Measurements from ENCODE around the gene VMP1. TPM values are rescaled to one million over a fixed set of nuclear protein-coding genes. Genes with fewer than 3 reads are reported as not detected.

The VMP1 gene
- total and polyA plus RNA-seq, 2 of the 13 experiments (the other 11 are each of a cell fraction or from before 2014, with no cell fraction given), result 186 to 271 TPM

GRCh38 chr17:59707149-59707970, at the start of gene VMP1, which contains the start of gene PTRH2 (continued):
- TF ChIP-seq, protein P1, sequence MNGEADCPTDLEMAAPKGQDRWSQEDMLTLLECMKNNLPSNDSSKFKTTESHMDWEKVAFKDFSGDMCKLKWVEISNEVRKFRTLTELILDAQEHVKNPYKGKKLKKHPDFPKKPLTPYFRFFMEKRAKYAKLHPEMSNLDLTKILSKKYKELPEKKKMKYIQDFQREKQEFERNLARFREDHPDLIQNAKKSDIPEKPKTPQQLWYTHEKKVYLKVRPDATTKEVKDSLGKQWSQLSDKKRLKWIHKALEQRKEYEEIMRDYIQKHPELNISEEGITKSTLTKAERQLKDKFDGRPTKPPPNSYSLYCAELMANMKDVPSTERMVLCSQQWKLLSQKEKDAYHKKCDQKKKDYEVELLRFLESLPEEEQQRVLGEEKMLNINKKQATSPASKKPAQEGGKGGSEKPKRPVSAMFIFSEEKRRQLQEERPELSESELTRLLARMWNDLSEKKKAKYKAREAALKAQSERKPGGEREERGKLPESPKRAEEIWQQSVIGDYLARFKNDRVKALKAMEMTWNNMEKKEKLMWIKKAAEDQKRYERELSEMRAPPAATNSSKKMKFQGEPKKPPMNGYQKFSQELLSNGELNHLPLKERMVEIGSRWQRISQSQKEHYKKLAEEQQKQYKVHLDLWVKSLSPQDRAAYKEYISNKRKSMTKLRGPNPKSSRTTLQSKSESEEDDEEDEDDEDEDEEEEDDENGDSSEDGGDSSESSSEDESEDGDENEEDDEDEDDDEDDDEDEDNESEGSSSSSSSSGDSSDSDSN (CRISPR knock-in tag; IDR thresholded peaks at IDR 0.05), result peak; percentile 87
- no peak for TF ChIP-seq SMC3 (IDR thresholded peaks at IDR 0.05; ENCODE audit: low read length)
- 0 out of 2 replicates have a peak, but pooled peaks have one; percentile 63 for TF ChIP-seq ZNF343 (CRISPR knock-in tag; IDR thresholded peaks at IDR 0.05)
- TF ChIP-seq, protein P2, sequence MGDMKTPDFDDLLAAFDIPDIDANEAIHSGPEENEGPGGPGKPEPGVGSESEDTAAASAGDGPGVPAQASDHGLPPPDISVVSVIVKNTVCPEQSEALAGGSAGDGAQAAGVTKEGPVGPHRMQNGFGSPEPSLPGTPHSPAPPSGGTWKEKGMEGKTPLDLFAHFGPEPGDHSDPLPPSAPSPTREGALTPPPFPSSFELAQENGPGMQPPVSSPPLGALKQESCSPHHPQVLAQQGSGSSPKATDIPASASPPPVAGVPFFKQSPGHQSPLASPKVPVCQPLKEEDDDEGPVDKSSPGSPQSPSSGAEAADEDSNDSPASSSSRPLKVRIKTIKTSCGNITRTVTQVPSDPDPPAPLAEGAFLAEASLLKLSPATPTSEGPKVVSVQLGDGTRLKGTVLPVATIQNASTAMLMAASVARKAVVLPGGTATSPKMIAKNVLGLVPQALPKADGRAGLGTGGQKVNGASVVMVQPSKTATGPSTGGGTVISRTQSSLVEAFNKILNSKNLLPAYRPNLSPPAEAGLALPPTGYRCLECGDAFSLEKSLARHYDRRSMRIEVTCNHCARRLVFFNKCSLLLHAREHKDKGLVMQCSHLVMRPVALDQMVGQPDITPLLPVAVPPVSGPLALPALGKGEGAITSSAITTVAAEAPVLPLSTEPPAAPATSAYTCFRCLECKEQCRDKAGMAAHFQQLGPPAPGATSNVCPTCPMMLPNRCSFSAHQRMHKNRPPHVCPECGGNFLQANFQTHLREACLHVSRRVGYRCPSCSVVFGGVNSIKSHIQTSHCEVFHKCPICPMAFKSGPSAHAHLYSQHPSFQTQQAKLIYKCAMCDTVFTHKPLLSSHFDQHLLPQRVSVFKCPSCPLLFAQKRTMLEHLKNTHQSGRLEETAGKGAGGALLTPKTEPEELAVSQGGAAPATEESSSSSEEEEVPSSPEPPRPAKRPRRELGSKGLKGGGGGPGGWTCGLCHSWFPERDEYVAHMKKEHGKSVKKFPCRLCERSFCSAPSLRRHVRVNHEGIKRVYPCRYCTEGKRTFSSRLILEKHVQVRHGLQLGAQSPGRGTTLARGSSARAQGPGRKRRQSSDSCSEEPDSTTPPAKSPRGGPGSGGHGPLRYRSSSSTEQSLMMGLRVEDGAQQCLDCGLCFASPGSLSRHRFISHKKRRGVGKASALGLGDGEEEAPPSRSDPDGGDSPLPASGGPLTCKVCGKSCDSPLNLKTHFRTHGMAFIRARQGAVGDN (CRISPR knock-in tag; IDR thresholded peaks at IDR 0.05), result peak; percentile 97
- TF ChIP-seq ZSCAN12 (CRISPR knock-in tag; IDR thresholded peaks at IDR 0.05), result 0 out of 2 replicates have a peak, but pooled peaks have one; percentile 50
- TF ChIP-seq REL (CRISPR knock-in tag; conservative IDR thresholded peaks at IDR 0.05), result peak; percentile 47; the same call in 1 of the 2 replicates
- TF ChIP-seq ZBTB8A (CRISPR knock-in tag; IDR thresholded peaks at IDR 0.05; ENCODE audit: borderline replicate concordance, low read depth), result no peak
- TF ChIP-seq, protein P3, sequence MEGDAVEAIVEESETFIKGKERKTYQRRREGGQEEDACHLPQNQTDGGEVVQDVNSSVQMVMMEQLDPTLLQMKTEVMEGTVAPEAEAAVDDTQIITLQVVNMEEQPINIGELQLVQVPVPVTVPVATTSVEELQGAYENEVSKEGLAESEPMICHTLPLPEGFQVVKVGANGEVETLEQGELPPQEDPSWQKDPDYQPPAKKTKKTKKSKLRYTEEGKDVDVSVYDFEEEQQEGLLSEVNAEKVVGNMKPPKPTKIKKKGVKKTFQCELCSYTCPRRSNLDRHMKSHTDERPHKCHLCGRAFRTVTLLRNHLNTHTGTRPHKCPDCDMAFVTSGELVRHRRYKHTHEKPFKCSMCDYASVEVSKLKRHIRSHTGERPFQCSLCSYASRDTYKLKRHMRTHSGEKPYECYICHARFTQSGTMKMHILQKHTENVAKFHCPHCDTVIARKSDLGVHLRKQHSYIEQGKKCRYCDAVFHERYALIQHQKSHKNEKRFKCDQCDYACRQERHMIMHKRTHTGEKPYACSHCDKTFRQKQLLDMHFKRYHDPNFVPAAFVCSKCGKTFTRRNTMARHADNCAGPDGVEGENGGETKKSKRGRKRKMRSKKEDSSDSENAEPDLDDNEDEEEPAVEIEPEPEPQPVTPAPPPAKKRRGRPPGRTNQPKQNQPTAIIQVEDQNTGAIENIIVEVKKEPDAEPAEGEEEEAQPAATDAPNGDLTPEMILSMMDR (CRISPR knock-in tag; IDR thresholded peaks at IDR 0.05), result no peak
- TF ChIP-seq TARDBP (CRISPR knock-in tag; IDR thresholded peaks at IDR 0.05), result peak; percentile 80; the same call in 1 of the 2 replicates
- TF ChIP-seq ZNF574 (CRISPR knock-in tag; IDR thresholded peaks at IDR 0.05), result peak; percentile 93
- TF ChIP-seq NCOA2 (CRISPR knock-in tag; IDR thresholded peaks at IDR 0.05), result peak; percentile 66; the same call in 1 of the 2 replicates
- peak; percentile 92; the same call in 1 of the 2 replicates for TF ChIP-seq KDM5B (CRISPR knock-in tag; IDR thresholded peaks at IDR 0.05; ENCODE audit: borderline replicate concordance)
- TF ChIP-seq ZNF138 (CRISPR knock-in tag; IDR thresholded peaks at IDR 0.05; ENCODE audit: low read depth), result no peak
